Esophagus squamous epithelium (tissue), 5 donors: ENCODE data around the gene PFKP. TPM values are rescaled to one million over a fixed set of nuclear protein-coding genes. Genes with fewer than 3 reads are reported as not detected.

Source experiments
- DNase-seq: peaks from one replicate; lab custom pipeline; 2025; lab: John Stamatoyannopoulos, UW
- H3K27ac ChIP-seq, 4 donors: fragments of 200-600 bp; sonication (generic); one replicate each; pipeline ENCODE4 v1.5.1; 2016 to 2019; ENCODE audit warnings: mild to moderate bottlenecking in 1 of 4
- H3K27me3 ChIP-seq, 4 donors: fragments of 200-600 bp; sonication (generic); 1 replicate in 3 of 4; 2 replicates in 1 of 4; pipeline versions ENCODE4 v1.5.1 to v1.6.0; 2017 to 2021; ENCODE audit warnings: antibody characterized with exemption in 1 of 4
- H3K36me3 ChIP-seq, 3 donors: fragments of 200-600 bp; sonication (generic); one replicate each; pipeline ENCODE4 v1.5.1; 2016 to 2019
- H3K4me1 ChIP-seq, 3 donors: fragments of 200-600 bp; sonication (generic); one replicate each; pipeline ENCODE4 v1.5.1; 2017 to 2019
- H3K4me3 ChIP-seq, 4 donors: fragments of 200-600 bp; sonication (generic); 1 replicate in 3 of 4; 2 replicates in 1 of 4; pipeline ENCODE4 v1.5.1; 2016 to 2019; ENCODE audit warnings: mild to moderate bottlenecking in 2 of 4, moderate library complexity in 1 of 4
- H3K9me3 ChIP-seq, 3 donors: fragments of 200-600 bp; sonication (generic); one replicate each; pipeline ENCODE4 v1.5.1; 2016 to 2019
- CTCF ChIP-seq, 6 experiments: fragments of 450-650 bp in 4 of 6; fragments of 200-600 bp in 2 of 6; sonication (generic) in 2 of 6; IDR thresholded peaks; one replicate each; pipeline ENCODE4 v1.5.1; 2016 to 2019; ENCODE audit warnings: antibody characterized with exemption in 6 of 6, mild to moderate bottlenecking in 4 of 6, moderate library complexity in 4 of 6
- POLR2A ChIP-seq, 4 donors: fragments of 450-650 bp; IDR thresholded peaks; one replicate each; pipeline ENCODE4 v1.6.1; 2017; ENCODE audit warnings: antibody characterized with exemption in 4 of 4, mild to moderate bottlenecking in 4 of 4, moderate library complexity in 3 of 4
- WGBS, 2 donors: methylation state at CpG; one replicate each; pipeline ENCODE4 v1.1.5; 2018; 5-methylcytosine and 5-hydroxymethylcytosine counted together
- intact Hi-C: fragments of 100-400 bp; cut with DNase I; formaldehyde crosslinking; loops from one replicate; pipeline ENCODE4 v1.15.0; 2022
- total RNA-seq, 4 donors: library from RNA; depleted of rRNA; stranded (reverse); fragments of >200 nt; gene quantifications; one replicate each; pipeline ENCODE4 v1.1.0, GENCODE V29; 2016
- donor health status: DM: yes; HTN: yes; CAD: no.

PFKP gene
- total RNA-seq, 4 donors from 2014 or later: 69.7 to 94.0 (median 86.4) TPM

GRCh38 chr10:3090914-3091787 lies 23.8 kb downstream of the PFKP start:
- H3K27me3 ChIP-seq: no peaks in the 10 kb centered on the region
- no peak for DNase-seq
- no peaks in the 10 kb centered on the region for H3K9me3 ChIP-seq
- intact Hi-C loops: no loop called here
- peak overlapping the region in 1 of 4 donors; percentile 2 for H3K4me3 ChIP-seq
- peaks cover 0 to 27% (median 0%) of the 10 kb centered on the region in 3 donors for H3K36me3 ChIP-seq
- H3K27ac ChIP-seq: peak overlapping the region; percentile 57 to 87 (median 75)
- peaks cover 23 to 73% (median 31%) of the 10 kb centered on the region in 3 donors for H3K4me1 ChIP-seq
- TF ChIP-seq CTCF (IDR thresholded peaks at IDR 0.05): no peak
- no peak for TF ChIP-seq POLR2A (IDR thresholded peaks at IDR 0.05)
- WGBS, 2 donors: 27 to 46% methylated on average over 15 to 16 of the region's 17 CpGs

GRCh38 chr10:3091921-3092320 lies 24.6 kb downstream of the PFKP start:
- TF ChIP-seq CTCF (IDR thresholded peaks at IDR 0.05) (no peak), POLR2A (IDR thresholded peaks at IDR 0.05) (no peak)
- intact Hi-C loops: no loop called here
- peak overlapping the region; percentile 42 to 87 (median 66) for H3K27ac ChIP-seq

GRCh38 chr10:3093996-3094395 lies 26.6 kb downstream of the PFKP start:
- TF ChIP-seq POLR2A (IDR thresholded peaks at IDR 0.05) (no peak), CTCF (IDR thresholded peaks at IDR 0.05) (no peak)
- Histone ChIP-seq H3K9me3 (no peaks in the 10 kb centered on the region), H3K4me3 (no peak overlapping the region), H3K27me3 (no peaks in the 10 kb centered on the region), H3K4me1 (peaks cover 26 to 89% (median 41%) of the 10 kb centered on the region in 3 donors), H3K27ac (peak overlapping the region in 2 of 4 donors; percentile 88 to 91), H3K36me3 (peaks cover 0 to 16% (median 0%) of the 10 kb centered on the region in 3 donors)
- WGBS, 2 donors: 94% methylated on average over 2 of the region's 5 CpGs
- DNase-seq: no peak
- intact Hi-C loops: no loop called here

More at GRCh38 chr10:3091921-3092320, 24.6 kb downstream of the PFKP start:
- H3K4me3 ChIP-seq: no peak overlapping the region
- H3K4me1 ChIP-seq: peaks cover 26 to 81% (median 35%) of the 10 kb centered on the region in 3 donors
- 75 to 79% methylated on average over 5 of the region's 5 CpGs for WGBS, 2 donors
- no peaks in the 10 kb centered on the region for H3K27me3 ChIP-seq
- DNase-seq: no peak
- H3K36me3 ChIP-seq: peaks cover 0 to 19% (median 0%) of the 10 kb centered on the region in 3 donors
- H3K9me3 ChIP-seq: no peaks in the 10 kb centered on the region

GRCh38 chr10:3094609-3095036 lies 27.3 kb downstream of the PFKP start:
- DNase-seq: no peak

More at GRCh38 chr10:3094609-3095036, 27.3 kb downstream of the PFKP start:
- H3K4me3 ChIP-seq: no peak overlapping the region
- no peaks in the 10 kb centered on the region for H3K27me3 ChIP-seq
- intact Hi-C loops: no loop called here
- H3K9me3 ChIP-seq: no peaks in the 10 kb centered on the region
- H3K4me1 ChIP-seq: peaks cover 26 to 92% (median 47%) of the 10 kb centered on the region in 3 donors
- peak overlapping the region; percentile 76 to 91 (median 84) for H3K27ac ChIP-seq
- no peak for TF ChIP-seq CTCF (IDR thresholded peaks at IDR 0.05)
- TF ChIP-seq POLR2A (IDR thresholded peaks at IDR 0.05): no peak
- 80 to 82% methylated on average over 1 to 5 of the region's 5 CpGs for WGBS, 2 donors
- peaks cover 0 to 10% (median 0%) of the 10 kb centered on the region in 3 donors for H3K36me3 ChIP-seq
